B cell (primary cell): ENCODE measurements around the gene NEK8. TPM values are rescaled to one million over a fixed set of nuclear protein-coding genes. Genes with fewer than 3 reads are reported as not detected.
A peak's percentile ranks its signal among the peaks of the same experiment; 100 is the strongest.

Experiments used
- ATAC-seq: fragments of 200-7000 bp; cut with Tn5 transposase; one replicate; pipeline ENCODE4 v1.10.0; 2021; ENCODE audit warnings: low read depth, mild to moderate bottlenecking, moderate number of reproducible peaks, moderate library complexity
- CTCF ChIA-PET: fragments of 350-600 bp; sonication (Branson Sonifier 250); formaldehyde crosslinking; loops from one replicate; lab custom pipeline; 2021; ENCODE audit warnings: antibody characterized with exemption, inconsistent platforms; lab: Charles Lee
- POLR2A ChIA-PET: fragments of 350-600 bp; sonication (Branson Sonifier 250); formaldehyde crosslinking; loops from one replicate; lab custom pipeline; 2021; ENCODE audit warnings: antibody characterized with exemption; lab: Charles Lee
- DNase-seq: peaks from one replicate; pipeline ENCODE4 v3.0.0; 2013
- H2AFZ ChIP-seq: 2 replicates; pipeline ENCODE4 v1.6.1; 2012; ENCODE audit warnings: mild to moderate bottlenecking, low read depth, low read length; ENCODE audit not compliant: insufficient read depth, poor library complexity, severe bottlenecking
- H3K27ac ChIP-seq, 2 donors: 1 replicate in 1 of 2; 2 replicates in 1 of 2; pipeline ENCODE4 v1.5.1; 2012 to 2013; ENCODE audit warnings: low read length in 2 of 2, mild to moderate bottlenecking in 2 of 2, moderate library complexity in 1 of 2
- H3K27me3 ChIP-seq, 4 experiments: fragments of 200-600 bp in 1 of 4; sonication (generic) in 1 of 4; replicated peaks in 1 of 4; 1 replicate in 2 of 4; 2 replicates in 2 of 4; pipeline versions ENCODE4 v1.6.1 to v1.7.0; 2013 to 2016; ENCODE audit warnings: low read length in 3 of 4, mild to moderate bottlenecking in 2 of 4, mixed read lengths in 1 of 4, moderate library complexity in 1 of 4; ENCODE audit not compliant: insufficient read depth in 4 of 4, control insufficient read depth in 3 of 4; ENCODE audit errors: control extremely low read depth in 1 of 4
- H3K36me3 ChIP-seq, 2 experiments: replicated peaks in 1 of 2; 1 replicate in 1 of 2; 2 replicates in 1 of 2; pipeline versions ENCODE4 v1.6.1 to v1.7.1; 2013; ENCODE audit warnings: low read length in 1 of 2; ENCODE audit not compliant: insufficient read depth in 2 of 2, control insufficient read depth in 1 of 2; ENCODE audit errors: control extremely low read depth in 1 of 2, extremely low read depth in 1 of 2
- H3K4me1 ChIP-seq, 2 donors: fragments of 200-600 bp in 1 of 2; sonication (generic) in 1 of 2; 1 replicate in 1 of 2; 2 replicates in 1 of 2; pipeline versions ENCODE4 v1.5.1 to v1.6.1; 2013 to 2017; ENCODE audit warnings: low read length in 2 of 2; ENCODE audit not compliant: control insufficient read depth in 2 of 2, insufficient read depth in 2 of 2
- H3K4me2 ChIP-seq: replicated peaks from 2 replicates; pipeline ENCODE3; 2012; ENCODE audit warnings: mild to moderate bottlenecking, low read depth, low read length; ENCODE audit not compliant: poor library complexity, severe bottlenecking
- H3K4me3 ChIP-seq, 5 experiments: fragments of 200-600 bp in 1 of 5; sonication (generic) in 1 of 5; 1 replicate in 3 of 5; 2 replicates in 2 of 5; pipeline versions ENCODE4 v1.5.1 to v1.7.0; 2011 to 2016; ENCODE audit warnings: low read length in 4 of 5, mild to moderate bottlenecking in 4 of 5, low read depth in 2 of 5, control low read depth in 1 of 5, moderate library complexity in 1 of 5; ENCODE audit not compliant: insufficient read depth in 1 of 5; ENCODE audit errors: control extremely low read depth in 1 of 5, extremely low read depth in 1 of 5
- H3K79me2 ChIP-seq: fragments of 200-600 bp; sonication (generic); one replicate; pipeline ENCODE4 v1.6.0; 2016; ENCODE audit warnings: low read length; ENCODE audit not compliant: control insufficient read depth, insufficient read depth
- H3K9ac ChIP-seq: fragments of 200-600 bp; sonication (generic); 2 replicates; pipeline ENCODE4 v1.6.1; 2017; ENCODE audit warnings: mild to moderate bottlenecking, low read length, moderate library complexity
- H3K9me3 ChIP-seq, 3 donors: one replicate each; pipeline versions ENCODE4 v1.6.1 to v1.7.1; 2013; ENCODE audit warnings: low read length in 2 of 3; ENCODE audit not compliant: control insufficient read depth in 2 of 3, insufficient read depth in 1 of 3; ENCODE audit errors: control extremely low read depth in 1 of 3
- H4K20me1 ChIP-seq: 2 replicates; pipeline ENCODE4 v1.6.0; 2012; ENCODE audit warnings: mild to moderate bottlenecking, low read length; ENCODE audit not compliant: insufficient read depth, control insufficient read depth, poor library complexity, severe bottlenecking
- H3K27ac Mint-ChIP-seq: one replicate; pipeline ENCODE4 v1.8.0; 2021; ENCODE audit warnings: mixed read lengths
- H3K27me3 Mint-ChIP-seq: one replicate; pipeline ENCODE4 v1.8.0; 2021; ENCODE audit warnings: mixed read lengths
- H3K4me1 Mint-ChIP-seq: one replicate; pipeline ENCODE4 v1.8.0; 2021; ENCODE audit warnings: mixed read lengths
- H3K4me3 Mint-ChIP-seq: one replicate; pipeline ENCODE4 v1.8.0; 2021; ENCODE audit warnings: mixed read lengths
- H3K9me3 Mint-ChIP-seq: one replicate; pipeline ENCODE4 v1.8.0; 2022; ENCODE audit warnings: mixed read lengths; ENCODE audit not compliant: insufficient read depth
- EZH2 ChIP-seq: IDR thresholded peaks from 2 replicates; pipeline ENCODE4 v1.6.1; 2012; ENCODE audit warnings: borderline replicate concordance, low read depth, mild to moderate bottlenecking, moderate library complexity, low read length; ENCODE audit not compliant: insufficient read depth, poor library complexity, severe bottlenecking
- WGBS: methylation state at CpG from one replicate; pipeline ENCODE4 v1.1.5; 2013; ENCODE audit warnings: missing lambda C conversion rate; ENCODE audit not compliant: insufficient coverage; 5-methylcytosine and 5-hydroxymethylcytosine counted together
- intact Hi-C: fragments of 100-400 bp; cut with micrococcal nuclease; formaldehyde crosslinking; loops from one replicate; pipeline ENCODE4 v1.10.0; 2022
- polyA plus RNA-seq: library from polyadenylated mRNA; depleted of rRNA; stranded (reverse); fragments of >200 nt; gene quantifications from 2 replicates; pipeline ENCODE4 v1.2.3, GENCODE V29; 2012
- total RNA-seq, 2 donors: library from RNA; stranded (reverse); fragments of 120-200 nt in 1 of 2; gene quantifications; 1 replicate in 1 of 2; 2 replicates in 1 of 2; pipeline versions ENCODE4 v1.2.3 to v1.2.4, GENCODE V29; 2013 to 2022
- TF ChIP-seq, protein P1 (sequence below): fragments of 200-600 bp; IDR thresholded peaks from one replicate; pipeline ENCODE4 v1.8.0; 2022; ENCODE audit warnings: antibody characterized with exemption, mild to moderate bottlenecking

The NEK8 gene
- total and polyA plus RNA-seq, 2 donors (not counting 1 experiment from before 2014, with no cell fraction given), result 58.0 to 305 TPM

DNA sequence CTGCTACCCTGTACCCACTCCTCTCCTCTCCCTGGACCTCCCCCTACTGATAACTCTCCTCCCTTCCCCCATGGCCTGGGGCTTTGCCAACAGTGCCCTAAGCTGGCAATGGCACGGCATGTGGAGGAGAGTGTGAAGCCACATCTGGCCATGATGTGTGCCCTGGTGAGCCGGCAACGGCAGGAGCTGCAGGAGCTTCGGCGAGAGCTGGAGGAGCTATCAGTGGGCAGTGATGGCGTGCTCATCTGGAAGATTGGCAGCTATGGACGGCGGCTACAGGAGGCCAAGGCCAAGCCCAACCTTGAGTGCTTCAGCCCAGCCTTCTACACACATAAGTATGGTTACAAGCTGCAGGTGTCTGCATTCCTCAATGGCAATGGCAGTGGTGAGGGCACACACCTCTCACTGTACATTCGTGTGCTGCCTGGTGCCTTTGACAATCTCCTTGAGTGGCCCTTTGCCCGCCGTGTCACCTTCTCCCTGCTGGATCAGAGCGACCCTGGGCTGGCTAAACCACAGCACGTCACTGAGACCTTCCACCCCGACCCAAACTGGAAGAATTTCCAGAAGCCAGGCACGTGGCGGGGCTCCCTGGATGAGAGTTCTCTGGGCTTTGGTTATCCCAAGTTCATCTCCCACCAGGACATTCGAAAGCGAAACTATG is 20.4 kb downstream of the NEK8 start:
- Histone ChIP-seq H3K79me2 (peaks cover 62% of the 10 kb centered on the region), H3K4me1 (peaks cover 36 to 40% of the 10 kb centered on the region in 2 donors), H3K9ac (no peak overlapping the region), H3K36me3 (peaks cover 0 to 63% of the 10 kb centered on the region in 2 experiments), H3K27ac (peak overlapping the region in 1 of 2 donors; percentile 15), H2AFZ (no peak overlapping the region), H3K9me3 (no peaks in the 10 kb centered on the region), H3K27me3 (no peaks in the 10 kb centered on the region), H3K4me3 (no peak overlapping the region), H3K4me2 (no peak overlapping the region), H4K20me1 (peaks cover 84% of the 10 kb centered on the region)
- ChIA-PET POLR2A (interaction anchor here (1.0 to 16.2 kb wide), 6 partner anchors 8 to 148 kb away, joined by 3 to 511 read pairs (median 6); partner anchors contain the start of genes FLOT2, NEK8, PROCA1 and RPL23A), CTCF (interaction anchor here (0.8 to 18.9 kb wide), 10 partner anchors 10 to 178 kb away, joined by 3 to 1020 read pairs (median 12); partner anchors contain the start of genes DHRS13, NEK8, RPL23A and TLCD1)
- Mint-ChIP-seq H3K9me3 (no peaks in the 10 kb centered on the region), H3K4me3 (peak overlapping the region; percentile 39), H3K4me1 (peaks cover 45% of the 10 kb centered on the region), H3K27me3 (no peaks in the 10 kb centered on the region), H3K27ac (peak overlapping the region; percentile 82)
- WGBS, result 97% methylated on average over 15 of the region's 18 CpGs
- ATAC-seq (no peak), DNase-seq (peak; percentile 36)
- no peak for TF ChIP-seq EZH2
- TF ChIP-seq, protein P1, sequence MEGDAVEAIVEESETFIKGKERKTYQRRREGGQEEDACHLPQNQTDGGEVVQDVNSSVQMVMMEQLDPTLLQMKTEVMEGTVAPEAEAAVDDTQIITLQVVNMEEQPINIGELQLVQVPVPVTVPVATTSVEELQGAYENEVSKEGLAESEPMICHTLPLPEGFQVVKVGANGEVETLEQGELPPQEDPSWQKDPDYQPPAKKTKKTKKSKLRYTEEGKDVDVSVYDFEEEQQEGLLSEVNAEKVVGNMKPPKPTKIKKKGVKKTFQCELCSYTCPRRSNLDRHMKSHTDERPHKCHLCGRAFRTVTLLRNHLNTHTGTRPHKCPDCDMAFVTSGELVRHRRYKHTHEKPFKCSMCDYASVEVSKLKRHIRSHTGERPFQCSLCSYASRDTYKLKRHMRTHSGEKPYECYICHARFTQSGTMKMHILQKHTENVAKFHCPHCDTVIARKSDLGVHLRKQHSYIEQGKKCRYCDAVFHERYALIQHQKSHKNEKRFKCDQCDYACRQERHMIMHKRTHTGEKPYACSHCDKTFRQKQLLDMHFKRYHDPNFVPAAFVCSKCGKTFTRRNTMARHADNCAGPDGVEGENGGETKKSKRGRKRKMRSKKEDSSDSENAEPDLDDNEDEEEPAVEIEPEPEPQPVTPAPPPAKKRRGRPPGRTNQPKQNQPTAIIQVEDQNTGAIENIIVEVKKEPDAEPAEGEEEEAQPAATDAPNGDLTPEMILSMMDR, result no peak
- intact Hi-C loops, result no loop called here
